ENCODE data around the gene PDE10A. TPM values are rescaled to one million over a fixed set of nuclear protein-coding genes. Genes with fewer than 3 reads are reported as not detected.

PDE10A gene
- total and polyA plus RNA-seq, 2 of the 8 experiments (the other 6 are each of a cell fraction or from before 2014, with no cell fraction given): 1.1 to 2.4 TPM

GRCh38 chr6:165653196-165653595 lies 9.8 kb downstream of the PDE10A start:
- Histone ChIP-seq H3K14ac (ENCODE audit: insufficient read length) (no peak overlapping the region), H2BK12ac (ENCODE audit: low read depth, low read length) (no peak overlapping the region), H2AFZ (ENCODE audit: low read length) (no peak overlapping the region), H3K9me3 (ENCODE audit: insufficient read depth in 2 of 2, low read depth in 1 of 2, low read length in 1 of 2) (no peaks in the 10 kb centered on the region), H3K36me3 (ENCODE audit: control insufficient read depth in 2 of 4, insufficient read depth in 4 of 4, low read length in 3 of 4) (no peaks in the 10 kb centered on the region), H2AK5ac (ENCODE audit: low read depth, low read length) (no peak overlapping the region), H3K18ac (ENCODE audit: extremely low read depth, low read length) (no peak overlapping the region), H2BK120ac (replicated peaks; ENCODE audit: low read depth, low read length) (no peak overlapping the region), H3K56ac (replicated peaks; ENCODE audit: insufficient read length, low read depth, low read length) (no peak overlapping the region), H3K9ac (replicated peaks in 1 of 4; ENCODE audit: extremely low read depth in 1 of 4, low read depth in 3 of 4, low read length in 3 of 4) (no peak overlapping the region), H4K8ac (ENCODE audit: extremely low read depth, insufficient read depth, low read length) (no peak overlapping the region), H3K4me2 (ENCODE audit: insufficient read depth in 1 of 2, low read depth in 2 of 2, low read length in 2 of 2) (no peak overlapping the region), H3K79me2 (ENCODE audit: control insufficient read depth in 1 of 2, insufficient read depth in 2 of 2, low read length in 2 of 2) (no peaks in the 10 kb centered on the region), H3K23ac (ENCODE audit: insufficient read length) (no peak overlapping the region), H3K79me1 (ENCODE audit: low read depth, low read length) (no peaks in the 10 kb centered on the region), H2BK20ac (ENCODE audit: low read length) (no peak overlapping the region), H3K4ac (replicated peaks; ENCODE audit: insufficient read length, low read depth, low read length) (no peak overlapping the region), H3K23me2 (ENCODE audit: low read depth, low read length) (no peaks in the 10 kb centered on the region), H4K5ac (ENCODE audit: insufficient read length, low read depth, low read length) (no peak overlapping the region), H2BK5ac (ENCODE audit: low read depth, low read length) (no peak overlapping the region), H4K91ac (replicated peaks; ENCODE audit: insufficient read length, low read length) (no peak overlapping the region), H3K4me1 (replicated peaks in 1 of 4; ENCODE audit: control insufficient read depth in 3 of 4, insufficient read depth in 4 of 4, low read length in 3 of 4) (peaks cover 0 to 8% (median 2%) of the 10 kb centered on the region in 4 experiments; a peak in 3 of 7 replicates), H2BK15ac (ENCODE audit: low read length) (no peak overlapping the region), H3K4me3 (ENCODE audit: extremely low read depth in 1 of 4, insufficient read depth in 2 of 4, low read depth in 3 of 4, low read length in 4 of 4) (no peak overlapping the region), H4K20me1 (replicated peaks in 1 of 2; ENCODE audit: control insufficient read depth in 1 of 2, insufficient read depth in 2 of 2, low read length in 2 of 2) (no peaks in the 10 kb centered on the region), H3K27ac (ENCODE audit: low read depth, low read length) (no peak overlapping the region), H3K27me3 (replicated peaks in 1 of 4; ENCODE audit: control insufficient read depth in 3 of 4, extremely low read depth in 1 of 4, insufficient read depth in 3 of 4, low read length in 3 of 4) (peaks cover 0 to under 1% (median under 1%) of the 10 kb centered on the region in 4 experiments; a peak in 4 of 7 replicates)
- WGBS, 2 experiments (ENCODE audit: extremely low coverage in 1 of 2, insufficient coverage in 1 of 2, insufficient read length in 1 of 2, insufficient replicate concordance in 2 of 2, low coverage in 1 of 2, low lambda C conversion rate in 2 of 2, missing lambda C conversion rate in 1 of 2): 89% methylated on average over 9 of the region's 9 CpGs; no CpG with 5 or more reads in 1 of the 2 experiments
- ChIA-PET CTCF (ENCODE audit: partially characterized antibody) (interaction anchor here (0.6 to 0.7 kb wide), 2 partner anchors 80 to 1393 kb away, joined by 3 read pairs; no protein-coding TSS in a partner anchor), POLR2A (ENCODE audit: partially characterized antibody) (no interaction called here)
- no peak for DNase-seq (ENCODE audit: low read depth in 1 of 2, low spot score in 2 of 2)
- no peak for FAIRE-seq
- TF ChIP-seq CBX5 (IDR thresholded peaks at IDR 0.05; ENCODE audit: low read depth, low read length): no peak
- TF ChIP-seq SP2 (IDR thresholded peaks at IDR 0.05; ENCODE audit: low read length): no peak
- TF ChIP-seq GABPA (IDR thresholded peaks at IDR 0.05; ENCODE audit: borderline replicate concordance, insufficient read depth, low read length): no peak
- no peak for TF ChIP-seq SUZ12 (IDR thresholded peaks at IDR 0.05; ENCODE audit: low read length)
- TF ChIP-seq SRF (IDR thresholded peaks at IDR 0.05; ENCODE audit: low read depth, low read length): no peak
- no peak for TF ChIP-seq HDAC6 (IDR thresholded peaks at IDR 0.05; ENCODE audit: low read depth, low read length)
- TF ChIP-seq SIX5 (IDR thresholded peaks at IDR 0.05; ENCODE audit: low read depth, low read length): no peak
- TF ChIP-seq KDM1A (IDR thresholded peaks at IDR 0.05; ENCODE audit: borderline replicate concordance, low read length): no peak
- no peak for TF ChIP-seq CBX8 (IDR thresholded peaks at IDR 0.05; ENCODE audit: borderline replicate concordance, low read depth, low read length)
- TF ChIP-seq TAF1 (IDR thresholded peaks at IDR 0.05; ENCODE audit: low read depth, low read length): no peak
